G401.6 (cell line): ENCODE measurements around the gene PEPD.

ENCODE experiments used
- FAIRE-seq: peaks from 2 replicates; lab custom pipeline; 2012; peaks lifted over from hg19 to GRCh38; lab: Jason Lieb, UNC

Gene PEPD

DNA sequence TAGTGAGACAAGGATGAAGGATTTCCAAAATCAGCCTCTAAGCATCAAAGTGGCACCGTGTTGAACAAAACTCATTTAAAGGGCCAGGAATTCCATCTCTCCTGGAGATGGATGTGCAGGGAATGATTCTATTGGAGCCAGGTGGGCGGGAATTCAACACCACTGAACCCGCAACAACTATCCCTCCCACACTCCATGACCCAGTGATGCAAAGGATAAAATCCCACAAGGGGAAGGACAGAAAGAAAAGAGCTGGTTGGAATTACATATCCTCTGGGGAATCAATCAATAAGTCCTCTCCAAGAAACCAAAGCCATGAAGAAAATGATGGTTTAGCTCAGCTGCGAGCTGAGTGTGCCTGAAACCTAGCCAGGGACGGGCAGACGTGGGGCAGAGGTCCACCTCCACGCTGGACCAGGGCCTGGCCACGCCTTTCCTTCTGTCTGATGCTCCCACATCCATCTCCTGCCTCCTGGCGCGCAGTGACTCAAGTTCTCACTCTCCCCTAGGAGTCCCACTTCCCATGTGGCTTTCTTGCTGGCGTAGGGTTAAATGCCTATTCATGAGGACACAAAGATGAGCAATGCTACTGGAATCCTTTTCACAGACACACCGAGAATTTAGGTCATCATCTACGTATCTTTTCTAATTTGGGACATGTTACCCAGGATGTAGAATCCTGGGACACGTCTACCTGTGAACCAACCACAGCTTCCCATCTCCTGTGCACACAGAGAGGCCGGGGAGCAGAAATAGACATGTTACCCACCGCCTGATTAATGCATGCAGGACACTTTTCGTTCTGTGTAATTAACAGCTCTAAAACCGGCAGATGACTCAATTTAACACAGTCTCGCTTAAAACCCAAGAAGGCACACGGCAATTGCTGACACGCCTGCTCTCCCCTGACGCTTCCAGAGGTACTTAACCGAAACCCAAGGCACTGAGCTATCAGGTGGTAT lies 48.6 kb downstream of the PEPD start:
- no peak for FAIRE-seq

GRCh38 chr19:33472226-33472625 lies 49.4 kb downstream of the PEPD start:
- FAIRE-seq = no peak

GRCh38 chr19:33471111-33471996 lies 50.2 kb downstream of the PEPD start:
- no peak for FAIRE-seq

- no peak for FAIRE-seq
Observed at GRCh38 chr19:33470686-33471085, 50.9 kb downstream of the PEPD start.

- no peak for FAIRE-seq
Observed at GRCh38 chr19:33470040-33470330, 51.6 kb downstream of the PEPD start.

GRCh38 chr19:33469171-33470039 lies 52.2 kb downstream of the PEPD start:
- no peak for FAIRE-seq

- FAIRE-seq = no peak
Observed at GRCh38 chr19:33468361-33469170, 53.0 kb downstream of the PEPD start.

- FAIRE-seq = no peak
Observed at GRCh38 chr19:33467851-33468250, 53.7 kb downstream of the PEPD start.

DNA sequence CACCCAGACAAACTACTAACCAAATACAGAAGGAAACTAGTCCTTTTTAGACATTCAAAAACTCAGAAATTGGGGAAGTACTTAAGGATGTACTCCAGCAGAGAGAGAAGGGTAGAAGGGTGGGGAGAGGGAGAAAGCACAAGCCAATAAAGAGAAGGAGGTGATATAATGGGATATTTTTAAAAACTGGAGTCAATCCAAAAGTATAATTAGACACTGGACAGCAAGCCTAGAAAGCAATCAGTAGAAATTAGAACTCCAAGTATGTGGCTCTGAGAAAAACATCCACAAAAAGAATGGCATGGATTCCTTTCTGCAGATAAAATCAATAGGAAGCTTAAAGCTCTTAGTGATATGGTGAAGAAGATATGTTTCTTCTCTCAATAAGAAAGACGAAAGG lies 55.8 kb downstream of the PEPD start:
- no peak for FAIRE-seq

DNA sequence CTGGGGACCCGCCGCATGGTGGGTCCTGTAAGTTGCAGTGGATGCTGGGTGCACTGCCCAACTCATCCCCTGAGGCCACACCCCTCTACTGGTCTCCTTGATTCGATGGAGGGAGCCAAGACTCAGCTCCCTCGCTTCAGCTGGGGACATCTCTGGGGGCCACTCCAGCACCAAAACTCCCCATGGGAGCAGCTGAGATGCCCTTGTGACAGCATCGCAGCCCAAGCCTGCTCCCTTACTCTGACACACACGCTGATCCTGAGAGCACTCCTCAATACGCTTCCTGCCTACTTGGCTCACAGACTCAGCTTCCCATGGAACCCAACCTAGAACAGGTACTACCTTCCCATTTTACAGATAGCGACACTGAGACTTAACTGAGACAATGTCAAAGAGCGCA lies 56.2 kb downstream of the PEPD start:
- FAIRE-seq = no peak

DNA sequence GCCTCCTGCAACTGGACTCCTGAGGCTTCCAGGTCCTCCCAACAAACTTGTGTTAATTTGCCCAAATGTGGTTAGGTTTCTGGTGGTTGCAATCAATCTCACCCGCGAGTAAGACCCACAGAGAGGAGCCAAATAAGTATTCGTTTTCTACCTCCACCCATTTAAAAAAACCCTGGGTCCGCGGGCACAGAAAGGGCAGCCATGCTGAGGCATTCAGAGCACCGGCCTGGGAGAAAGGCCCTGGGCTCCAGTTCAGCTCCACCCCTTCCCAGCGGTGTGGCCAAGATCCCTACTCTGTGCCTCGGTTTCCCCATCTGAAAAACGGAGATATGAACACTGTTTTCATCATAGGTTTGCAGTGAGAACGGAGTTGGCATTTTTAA lies 56.9 kb downstream of the PEPD start:
- no peak for FAIRE-seq

DNA sequence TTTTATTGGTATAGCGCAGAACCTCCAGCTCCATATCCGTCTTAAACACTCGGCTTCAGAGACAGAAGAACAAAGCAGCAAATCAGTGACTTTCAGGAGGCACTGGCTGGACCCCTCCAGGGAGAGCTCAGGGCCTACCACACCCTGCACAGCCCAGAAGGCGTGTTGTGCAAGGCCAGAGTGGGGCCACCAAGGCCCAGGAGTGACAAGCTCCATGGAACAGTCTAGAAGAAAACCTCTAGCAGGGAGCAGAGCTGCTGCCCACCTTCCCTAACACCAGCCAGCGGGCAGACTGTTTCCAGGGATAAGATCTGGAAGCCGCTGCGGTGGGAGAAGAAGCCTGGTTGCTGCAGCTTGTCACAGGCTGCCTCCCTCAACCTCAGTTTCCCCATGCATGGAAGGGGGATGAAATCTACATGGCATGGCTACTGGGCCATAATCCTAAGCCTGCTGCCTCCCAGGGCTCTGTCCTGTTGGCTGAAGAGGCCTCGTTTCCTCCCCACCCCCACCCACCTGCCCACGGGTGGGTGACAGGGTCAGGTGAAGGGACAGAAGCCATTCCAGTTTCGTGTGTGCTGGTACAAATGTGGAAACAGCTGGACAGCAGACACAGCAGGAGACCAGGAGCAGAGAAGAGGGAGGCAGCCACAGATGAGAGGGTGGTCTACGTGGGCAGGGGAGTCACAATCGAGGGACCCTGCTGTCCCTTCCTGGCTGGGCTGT lies 57.4 kb downstream of the PEPD start:
- no peak for FAIRE-seq

DNA sequence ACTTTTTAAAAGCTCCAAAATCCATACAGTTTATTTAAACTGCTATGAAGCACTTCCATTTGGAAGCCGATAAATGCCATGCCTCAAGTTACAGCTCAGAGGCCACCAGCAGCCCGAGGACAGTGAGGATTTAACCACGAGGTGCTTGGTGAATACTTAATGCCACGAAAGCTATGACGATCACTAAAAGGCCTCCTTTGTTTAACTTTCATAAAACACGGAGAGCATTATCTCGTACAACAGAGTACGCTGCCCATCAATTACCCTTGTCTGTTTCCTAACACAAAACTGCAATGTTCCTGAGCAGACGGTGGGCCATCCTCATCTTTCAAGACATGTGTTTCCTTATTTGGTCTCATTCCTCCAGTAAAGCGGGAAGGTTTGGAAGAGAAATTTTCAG lies 58.4 kb downstream of the PEPD start:
- no peak for FAIRE-seq

- FAIRE-seq = no peak
Observed at GRCh38 chr19:33462112-33462791, 59.3 kb downstream of the PEPD start.

- no peak for FAIRE-seq
Observed at GRCh38 chr19:33461256-33462111, 60.1 kb downstream of the PEPD start.

DNA sequence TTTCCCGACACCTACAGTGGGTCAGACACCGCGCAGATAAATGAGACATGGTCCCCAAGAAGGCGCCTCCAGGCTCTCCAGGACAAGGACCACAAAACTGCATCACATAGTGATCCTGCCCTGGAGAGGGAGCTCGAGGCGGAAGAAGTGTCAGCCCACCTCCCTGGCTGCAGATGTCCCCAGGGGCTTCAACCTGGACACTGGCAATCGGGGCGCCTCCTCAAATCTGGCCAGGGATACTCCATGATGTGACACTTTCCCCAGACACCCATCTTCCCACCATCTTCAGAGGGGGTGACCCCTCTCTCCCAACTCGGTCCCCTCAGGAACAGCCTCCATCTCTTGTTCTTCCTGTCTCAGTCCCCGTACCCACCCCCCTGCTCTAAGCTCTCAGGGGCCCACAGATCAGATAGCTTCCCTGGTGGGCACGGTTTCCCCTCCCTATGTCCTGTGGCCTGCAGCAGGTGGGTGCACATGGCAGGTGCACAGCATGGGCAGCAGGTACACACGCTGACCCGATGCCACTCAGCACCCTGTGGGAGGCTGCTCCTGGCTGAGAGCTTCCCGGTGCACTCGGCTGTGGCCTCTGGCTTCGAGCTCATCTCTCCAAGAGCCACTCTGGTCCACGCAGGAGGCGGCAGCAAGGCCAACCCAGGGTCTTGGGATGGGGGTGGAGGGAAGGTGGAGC lies 61.2 kb downstream of the PEPD start:
- no peak for FAIRE-seq

- no peak for FAIRE-seq
Observed at GRCh38 chr19:33459222-33460090, 62.1 kb downstream of the PEPD start.

- FAIRE-seq = no peak
Observed at GRCh38 chr19:33458807-33459206, 62.8 kb downstream of the PEPD start.
